A549 treated with ZK216348 at 1 μM for 4 hours (cell line): Measurements from ENCODE around the gene ADPGK. TPM values are rescaled to one million over a fixed set of nuclear protein-coding genes. Genes with fewer than 3 reads are reported as not detected.

Experiments used
- total RNA-seq: library from RNA; stranded (reverse); fragments of 200-300 nt; extraction: Qiagen RNA extraction; gene quantifications from 5 replicates; pipeline ENCODE4 v1.2.3, GENCODE V29; 2022; ENCODE audit warnings: low read depth

ADPGK gene
- total RNA-seq, result 74.0 to 82.3 TPM (median 78.5 TPM) in 5 replicates

GRCh38 chr15:72783640-72784455 is at the start of gene ADPGK:
TSS of gene ADPGK (minus strand) at chr15:72783758. CDS start at chr15:72783691, 67 bp downstream.

Other genes with a start within 250 kb of the ADPGK start
- 0.15 to 0.16 TPM in 2 of 5 replicates, not detected in the others for gene GOLGA6B, start 129.1 kb downstream of the ADPGK start, total RNA-seq
- gene HIGD2B, start 97.6 kb downstream of the ADPGK start, total RNA-seq, result not detected in 5 replicates
- 14.0 to 23.0 TPM (median 17.4 TPM) in 5 replicates for gene BBS4, start 97.6 kb downstream of the ADPGK start, total RNA-seq